HG02610 (cell line): ENCODE data around the gene PROCR.
"Not testable (repeated sequence)": the region's sequence is repeated elsewhere in the genome, so short reads cannot be mapped to it uniquely, and the experiment has no call there.

ENCODE experiments used
- ATAC-seq: cut with Tn5 transposase; IDR thresholded peaks from one replicate; pipeline ENCODE4 v1.9.1; 2021; ENCODE audit warnings: mild to moderate bottlenecking, moderate library complexity; ENCODE audit not compliant: unreplicated experiment

The PROCR gene

GRCh38 chr20:35164531-35164930, 7.3 kb upstream of the PROCR start:
- not testable (repeated sequence) for ATAC-seq

GRCh38 chr20:35165221-35166185, 6.4 kb upstream of the PROCR start:
- ATAC-seq, result no peak

- no peak for ATAC-seq
These were observed 5.5 kb upstream of the PROCR start for GRCh38 chr20:35166242-35166830.

- ATAC-seq, result no peak
These were observed 4.1 kb upstream of the PROCR start for GRCh38 chr20:35167787-35168186.

GRCh38 chr20:35168701-35169409, 3.0 kb upstream of the PROCR start:
- ATAC-seq, result not testable (repeated sequence)

- no peak for ATAC-seq
These were observed 477 bp upstream of the PROCR start for GRCh38 chr20:35171438-35171752.

GRCh38 chr20:35172434-35172806, 548 bp downstream of the PROCR start:
- ATAC-seq, result no peak

GRCh38 chr20:35173576-35174192, 1.8 kb downstream of the PROCR start:
- no peak for ATAC-seq

GRCh38 chr20:35174458-35175216, 2.8 kb downstream of the PROCR start:
- no peak for ATAC-seq

GRCh38 chr20:35176132-35176531, 4.3 kb downstream of the PROCR start:
- ATAC-seq, result no peak

- ATAC-seq, result no peak
These were observed 7.7 kb downstream of the PROCR start for GRCh38 chr20:35179292-35180212.

GRCh38 chr20:35180266-35180665, 8.4 kb downstream of the PROCR start:
- ATAC-seq, result no peak

GRCh38 chr20:35181731-35182130, 9.9 kb downstream of the PROCR start:
- no peak for ATAC-seq

GRCh38 chr20:35186691-35187289, 14.9 kb downstream of the PROCR start:
- ATAC-seq, result not testable (repeated sequence)

- ATAC-seq, result no peak
These were observed 15.8 kb downstream of the PROCR start for GRCh38 chr20:35187584-35188190.

- not testable (repeated sequence) for ATAC-seq
These were observed 17.4 kb downstream of the PROCR start for GRCh38 chr20:35189223-35189622.

GRCh38 chr20:35190556-35190955, 18.7 kb downstream of the PROCR start:
- ATAC-seq, result no peak

- no peak for ATAC-seq
These were observed 19.7 kb downstream of the PROCR start for GRCh38 chr20:35191419-35192117.
